GM23338 (cell line): ENCODE data around the gene CELSR3. TPM values are rescaled to one million over a fixed set of nuclear protein-coding genes. Genes with fewer than 3 reads are reported as not detected.

Experiments used
- ATAC-seq: fragments of 200-7000 bp; cut with Tn5 transposase; 3 replicates; pipeline ENCODE4 v1.9.1; 2020
- DNase-seq: peaks from one replicate; pipeline ENCODE4 v3.0.0-alpha.2; 2015; ENCODE audit warnings: low spot score
- H2AFZ ChIP-seq: fragments of 200-600 bp; sonication (generic); 2 replicates; pipeline ENCODE4 v1.8.0; 2016; ENCODE audit warnings: antibody characterized with exemption, mild to moderate bottlenecking, moderate library complexity
- H3F3A ChIP-seq: fragments of 200-600 bp; sonication (generic); replicated peaks from 2 replicates; pipeline ENCODE4 v1.8.0; 2017; ENCODE audit warnings: antibody characterized with exemption, mixed run types, low read depth
- H3K27ac ChIP-seq: fragments of 200-600 bp; sonication (generic); 2 replicates; pipeline ENCODE4 v1.6.1; 2016; ENCODE audit warnings: low read depth
- H3K27me3 ChIP-seq: fragments of 200-600 bp; sonication (generic); 2 replicates; pipeline ENCODE4 v1.8.0; 2016; ENCODE audit warnings: mild to moderate bottlenecking, mixed run types, moderate library complexity; ENCODE audit not compliant: insufficient read depth
- H3K36me3 ChIP-seq: fragments of 200-600 bp; sonication (generic); 2 replicates; pipeline ENCODE4 v1.8.0; 2016; ENCODE audit warnings: mild to moderate bottlenecking; ENCODE audit not compliant: insufficient read depth
- H3K4me1 ChIP-seq: fragments of 200-600 bp; sonication (generic); 2 replicates; pipeline ENCODE4 v1.8.0; 2016; ENCODE audit warnings: mild to moderate bottlenecking, moderate library complexity; ENCODE audit not compliant: insufficient read depth
- H3K4me2 ChIP-seq: fragments of 200-600 bp; sonication (generic); 2 replicates; pipeline ENCODE4 v1.7.1; 2017; ENCODE audit warnings: mixed run types
- H3K4me3 ChIP-seq: fragments of 200-600 bp; sonication (generic); 2 replicates; pipeline ENCODE4 v1.6.1; 2016; ENCODE audit warnings: mixed run types
- H3K79me2 ChIP-seq: fragments of 200-600 bp; sonication (generic); replicated peaks from 2 replicates; pipeline ENCODE4 v1.8.0; 2017; ENCODE audit warnings: mild to moderate bottlenecking; ENCODE audit not compliant: insufficient read depth
- H3K9me2 ChIP-seq: fragments of 200-600 bp; sonication (generic); 2 replicates; pipeline ENCODE4 v1.8.0; 2017; ENCODE audit not compliant: insufficient read depth
- H4K20me1 ChIP-seq: fragments of 200-600 bp; sonication (generic); replicated peaks from 2 replicates; pipeline ENCODE4 v1.8.0; 2017; ENCODE audit warnings: mild to moderate bottlenecking; ENCODE audit not compliant: insufficient read depth
- H3K27ac Mint-ChIP-seq: 2 replicates; pipeline ENCODE4 v1.8.0; 2020; ENCODE audit warnings: inconsistent platforms, mild to moderate bottlenecking, moderate library complexity, mixed read lengths
- H3K27me3 Mint-ChIP-seq: 3 replicates; pipeline ENCODE4 v1.8.0; 2022; ENCODE audit warnings: low read depth, mild to moderate bottlenecking, moderate library complexity, mixed read lengths, inconsistent platforms; ENCODE audit not compliant: insufficient read depth, poor library complexity
- H3K36me3 Mint-ChIP-seq: 3 replicates; pipeline ENCODE4 v1.8.0; 2021; ENCODE audit warnings: low read depth, mild to moderate bottlenecking, inconsistent platforms, moderate library complexity, mixed read lengths
- H3K4me1 Mint-ChIP-seq: 3 replicates; pipeline ENCODE4 v1.8.0; 2020; ENCODE audit warnings: mild to moderate bottlenecking, inconsistent platforms, mixed read lengths
- H3K4me3 Mint-ChIP-seq: 3 replicates; pipeline ENCODE4 v1.8.0; 2021; ENCODE audit warnings: moderate library complexity, mild to moderate bottlenecking, inconsistent platforms, mixed read lengths
- H3K9me3 Mint-ChIP-seq: 3 replicates; pipeline ENCODE4 v1.8.0; 2020; ENCODE audit warnings: moderate library complexity, mild to moderate bottlenecking, inconsistent platforms, mixed read lengths
- CREB1 ChIP-seq: fragments of 250-450 bp; sonication (Bioruptor Pico); IDR thresholded peaks from 2 replicates; pipeline ENCODE4 v1.5.0; 2020; ENCODE audit warnings: low read depth, mild to moderate bottlenecking, moderate library complexity
- CTCF ChIP-seq, 2 experiments: fragments of 200-600 bp in 1 of 2; sonication (generic) in 1 of 2; conservative IDR thresholded peaks; 2 replicates each; pipeline versions ENCODE4 v1.5.1 to v1.6.1; 2016 to 2017; ENCODE audit warnings: antibody characterized with exemption in 2 of 2, low read depth in 2 of 2, mild to moderate bottlenecking in 2 of 2, moderate library complexity in 1 of 2
- EZH2 ChIP-seq: fragments of 200-600 bp; sonication (generic); IDR thresholded peaks from one replicate; pipeline ENCODE4 v1.8.0; 2017; ENCODE audit warnings: antibody characterized with exemption, mild to moderate bottlenecking, low read depth; ENCODE audit not compliant: unreplicated experiment
- EZH2phosphoT487 ChIP-seq: fragments of 200-600 bp; sonication (generic); IDR thresholded peaks from one replicate; pipeline ENCODE4 v1.8.1; 2018; ENCODE audit warnings: antibody characterized with exemption; ENCODE audit not compliant: unreplicated experiment
- ZNF331 ChIP-seq: fragments of 250-450 bp; sonication (Bioruptor Pico); IDR thresholded peaks from 2 replicates; pipeline ENCODE4 v1.5.0; 2020; ENCODE audit warnings: low read depth, mild to moderate bottlenecking, moderate library complexity
- ZNF462 ChIP-seq: fragments of 250-450 bp; sonication (Bioruptor Pico); IDR thresholded peaks from 2 replicates; pipeline ENCODE4 v1.5.0; 2020; ENCODE audit warnings: mild to moderate bottlenecking, moderate library complexity
- polyA plus RNA-seq: library from polyadenylated mRNA; unstranded; fragments of >200 nt; fragmentation: Nextera tagmentation; extraction: Ambion mirVana; gene quantifications from 2 replicates; pipeline ENCODE4 v1.2.1, GENCODE V29; 2016
- total RNA-seq: library from RNA; depleted of rRNA; stranded (reverse); fragments of >200 nt; shearing (Covaris generic); gene quantifications from 2 replicates; pipeline ENCODE4 v1.2.3, GENCODE V29; 2014

Gene CELSR3
- total and polyA plus RNA-seq, 2 experiments from 2014 or later = 7.5 to 33.3 TPM

- no peak for TF ChIP-seq ZNF462 (CRISPR knock-in tag)
- no peak for TF ChIP-seq EZH2phosphoT487
Measured at GRCh38 chr3:48596676-48597407, 65.8 kb downstream of the CELSR3 start (continued).

- no peak for ATAC-seq
- H3K27me3 Mint-ChIP-seq = peaks cover 23% of the 10 kb centered on the region
- no peaks in the 10 kb centered on the region; the same call in 1 of the 2 replicates for H4K20me1 ChIP-seq
- H3K4me1 Mint-ChIP-seq = peaks cover 12% of the 10 kb centered on the region
- no peaks in the 10 kb centered on the region for H3K9me2 ChIP-seq
- H3K36me3 Mint-ChIP-seq = peaks cover 32% of the 10 kb centered on the region
- no peaks in the 10 kb centered on the region for H3K9me3 Mint-ChIP-seq
- H3K79me2 ChIP-seq = no peaks in the 10 kb centered on the region
- H3K4me2 ChIP-seq = peak overlapping the region; percentile 88; the same call in 1 of the 2 replicates
- no peak for DNase-seq
- no peak for TF ChIP-seq CREB1 (CRISPR knock-in tag)
- TF ChIP-seq ZNF331 (CRISPR knock-in tag) = no peak
- TF ChIP-seq EZH2 = no peak
- no peak for TF ChIP-seq CTCF (conservative IDR thresholded peaks at IDR 0.05; ENCODE audit: low read depth in 2 of 2)
- H3K4me3 ChIP-seq = peak overlapping the region; percentile 59; the same call in 1 of the 2 replicates
- no peak overlapping the region; the same call in 1 of the 2 replicates for H3K27ac Mint-ChIP-seq
- H2AFZ ChIP-seq = no peak overlapping the region
- H3F3A ChIP-seq = 0 out of 2 replicates have a peak, but pooled peaks cover 7% of the 10 kb centered on the region
- peaks cover 11% of the 10 kb centered on the region; the same call in 1 of the 2 replicates for H3K27me3 ChIP-seq
- H3K4me3 Mint-ChIP-seq = peak overlapping the region; percentile 60; the same call in 1 of the 3 replicates
- H3K36me3 ChIP-seq = 0 out of 2 replicates have a peak, but pooled peaks cover 6% of the 10 kb centered on the region
- no peak overlapping the region for H3K27ac ChIP-seq
- peaks cover 17% of the 10 kb centered on the region; the same call in 1 of the 2 replicates for H3K4me1 ChIP-seq
Measured at GRCh38 chr3:48596157-48596556, 66.5 kb downstream of the CELSR3 start.
